Measurements from ENCODE around the gene TBC1D17.
"Not testable (repeated sequence)": the region's sequence is repeated elsewhere in the genome, so short reads cannot be mapped to it uniquely, and the experiment has no call there.

TBC1D17 gene

GRCh38 chr19:49924004-49924880, 46.7 kb downstream of the TBC1D17 start:
- no peak for DNase-seq

- DNase-seq: not testable (repeated sequence)
Observed at GRCh38 chr19:49924881-49925210, 47.3 kb downstream of the TBC1D17 start.

GRCh38 chr19:49925486-49925885, 48.0 kb downstream of the TBC1D17 start:
- DNase-seq: no peak

- DNase-seq: no peak
Observed at GRCh38 chr19:49926515-49926914, 49.0 kb downstream of the TBC1D17 start.

GRCh38 chr19:49927526-49928264, 50.2 kb downstream of the TBC1D17 start:
- DNase-seq: no peak

- DNase-seq: peak; percentile 95 to 96
Observed at GRCh38 chr19:49929121-49929610, 51.7 kb downstream of the TBC1D17 start, which contains the start of the genes ATF5 and NUP62. ATF5 (plus strand) TSS chr19:49929205; CDS start chr19:49930851, 1,646 bp downstream. NUP62 (minus strand) TSS chr19:49929504; CDS start chr19:49909807, 19,697 bp downstream.

- peak; percentile 91 to 93 for DNase-seq
Observed at GRCh38 chr19:49929611-49930482, 52.3 kb downstream of the TBC1D17 start.

GRCh38 chr19:49930483-49931011, 53.0 kb downstream of the TBC1D17 start:
- no peak for DNase-seq

GRCh38 chr19:49931293-49932040, 54.0 kb downstream of the TBC1D17 start:
- no peak for DNase-seq

GRCh38 chr19:49932041-49932451, 54.5 kb downstream of the TBC1D17 start:
- no peak for DNase-seq

- DNase-seq: peak in 1 of 2 donors; percentile 42
Observed at GRCh38 chr19:49932731-49933131, 55.2 kb downstream of the TBC1D17 start.

- no peak for DNase-seq
Observed at GRCh38 chr19:49933643-49934042, 56.1 kb downstream of the TBC1D17 start.

- DNase-seq: no peak
Observed at GRCh38 chr19:49936549-49936948, 59.0 kb downstream of the TBC1D17 start.

- DNase-seq: peak; percentile 87 to 88
Observed at GRCh38 chr19:49937750-49938381, 60.4 kb downstream of the TBC1D17 start.

Data from stimulated activated CD4-positive, alpha-beta T cell treated with anti-CD3 and anti-CD28 coated beads, Interleukin-2, amount 100 ng/mL, for 24 hours (primary cell).